Heart left ventricle (tissue), 13 donors: Measurements from ENCODE around the gene LMAN2L.

ENCODE experiments used
- CTCF ChIP-seq, 12 donors: fragments of 200-600 bp; sonication (generic) in 4 of 12; IDR thresholded peaks; one replicate each; pipeline versions ENCODE4 v1.5.0 to v1.8.0; 2018 to 2022; ENCODE audit warnings: antibody characterized with exemption in 12 of 12, mild to moderate bottlenecking in 5 of 12
- POLR2A ChIP-seq, 2 donors: fragments of 450-650 bp; IDR thresholded peaks; one replicate each; pipeline ENCODE4 v1.6.1; 2017; ENCODE audit warnings: antibody characterized with exemption in 2 of 2, mild to moderate bottlenecking in 2 of 2, moderate library complexity in 2 of 2
- donor health status: ischemic (EF 13 %, LVEDD 7.1; RV severe dilation, severe dysfunction).
- donor health status: DM: no; HTN: yes; CAD: no.
- donor health status: DM: no; HTN: no; CAD: no.
- donor health status: ischemic (EF 25% LVEDD 6.9; RV normal size, moderate dysfunction).
- donor health status: ischemic (EF 25% LVEDD 5.7; RV mildly dilated, moderate dysfunction).
- donor health status: ischemic (EF 35%, LVEDD 5.7; RV mildly dilated, moderate dysfunction).
- donor health status: nonischemic (EF 11% LVEDD 7.7; RV severe dilation, severe dysfunction).
- donor health status: DM: yes; HTN: yes; CAD: no.
- donor health status: PGD.
- donor health status: ischemic (EF 29% LVEDD 5.4; RV normal size, mild dysfunction).
- donor health status: nonischemic (EF 23%, LVEDD 6.1; RV moderate dilation, normal function).

GRCh38 chr2:96702098-96702785 is 37.6 kb downstream of the LMAN2L start:
- TF ChIP-seq CTCF (IDR thresholded peaks at IDR 0.05) (no peak), POLR2A (IDR thresholded peaks at IDR 0.05) (no peak)
